Stimulated activated naive CD8-positive, alpha-beta T cell treated with anti-CD3 and anti-CD28 coated beads, Interleukin-15, Interleukin-2, amounts not matched to agents 100 U/mL and 50 U/mL, for 24 hours (primary cell): ENCODE measurements around the gene MMP28.

Experiments used
- ATAC-seq: fragments of 150-1000 bp; cut with Tn5 transposase; one replicate; pipeline ENCODE4 v1.10.0; 2021
- DNase-seq: peaks from one replicate; pipeline ENCODE4 v3.0.0; 2021

MMP28 gene

DNA sequence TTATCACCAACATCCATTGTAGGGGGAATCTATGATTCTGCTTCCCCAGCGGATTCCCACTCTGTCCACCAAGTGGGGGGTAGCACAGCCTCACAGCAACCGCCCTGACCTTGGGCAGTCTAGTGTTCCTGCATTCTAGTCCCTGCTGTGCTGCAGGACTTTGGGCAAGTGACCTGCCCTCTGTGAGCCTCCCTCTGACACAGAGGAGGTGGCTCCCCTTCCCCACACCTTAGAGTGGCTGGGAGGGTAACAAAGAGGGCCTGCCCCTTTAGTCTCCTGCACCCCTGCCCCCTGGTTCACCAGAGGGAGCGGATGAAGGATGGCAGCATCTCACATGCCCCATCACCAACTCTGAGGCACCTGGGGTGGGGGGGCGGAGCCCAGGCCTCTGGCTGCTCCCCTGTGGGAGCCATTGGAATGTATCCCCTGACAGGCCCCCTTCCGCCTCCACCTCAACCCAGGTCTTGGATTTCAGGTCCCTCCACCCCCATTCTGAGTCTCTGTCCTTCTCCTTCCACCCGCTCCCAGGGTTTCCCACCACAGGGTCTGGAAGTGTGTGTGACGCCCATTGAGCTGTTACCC, 52.5 kb downstream of the MMP28 start:
- DNase-seq (no peak), ATAC-seq (no peak)

DNA sequence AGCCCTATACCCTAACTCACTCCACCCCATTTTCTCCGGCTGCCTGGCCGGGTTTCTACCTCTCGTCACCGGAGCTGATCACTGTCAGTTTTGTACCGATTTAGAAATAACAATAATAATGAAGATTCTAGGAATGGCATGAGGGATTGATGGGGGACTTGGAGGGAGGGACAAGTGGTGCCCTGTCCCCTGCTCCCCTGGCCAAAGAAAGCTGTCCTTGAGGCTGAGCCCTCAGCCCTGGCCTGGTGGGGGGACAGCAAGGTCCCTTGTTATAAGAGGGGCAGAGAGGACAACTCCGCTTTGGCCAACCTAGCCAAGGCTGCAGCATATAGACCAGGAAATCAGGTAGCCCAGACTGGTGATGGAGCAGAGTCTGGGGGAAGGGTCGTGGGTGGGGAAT, 52.9 kb downstream of the MMP28 start:
- DNase-seq = no peak
- ATAC-seq = no peak

DNA sequence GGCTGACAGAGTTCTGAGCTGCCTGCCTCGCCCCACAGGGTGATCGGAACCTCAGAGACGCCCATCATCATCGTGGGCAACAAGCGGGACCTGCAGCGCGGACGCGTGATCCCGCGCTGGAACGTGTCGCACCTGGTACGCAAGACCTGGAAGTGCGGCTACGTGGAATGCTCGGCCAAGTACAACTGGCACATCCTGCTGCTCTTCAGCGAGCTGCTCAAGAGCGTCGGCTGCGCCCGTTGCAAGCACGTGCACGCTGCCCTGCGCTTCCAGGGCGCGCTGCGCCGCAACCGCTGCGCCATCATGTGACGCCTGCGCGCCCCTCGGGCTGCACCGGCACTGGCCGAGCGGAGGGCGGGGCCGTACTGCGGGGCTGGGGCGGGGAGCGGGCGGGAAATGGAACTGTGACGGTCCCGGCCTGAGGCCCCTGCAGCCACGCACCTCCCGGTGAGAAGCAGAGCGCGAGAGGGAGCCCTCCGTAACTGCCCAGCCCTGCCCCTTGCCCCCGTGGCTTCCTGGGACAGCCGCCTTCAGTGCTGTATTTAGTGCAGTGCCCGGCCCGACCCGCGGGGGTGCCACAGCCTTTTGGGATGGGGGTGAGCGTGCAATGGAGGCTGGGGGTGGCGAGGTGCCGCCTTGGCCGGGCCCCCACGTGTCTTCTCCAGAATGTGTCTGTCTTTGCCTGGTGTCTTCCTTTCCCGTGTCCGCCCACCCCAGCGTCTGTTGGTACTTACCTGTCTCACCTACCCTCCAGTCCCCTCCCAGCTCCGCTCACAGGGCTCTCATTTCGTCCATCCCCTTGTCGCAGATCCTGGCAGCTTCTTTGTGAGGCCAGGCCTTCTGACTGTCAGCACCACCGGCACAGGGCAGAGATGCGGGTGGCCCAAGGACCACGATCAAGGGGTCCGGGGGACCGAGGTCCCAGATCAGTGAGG, 54.2 kb downstream of the MMP28 start:
- peak; percentile 24 for ATAC-seq
- DNase-seq = peak; percentile 32

DNA sequence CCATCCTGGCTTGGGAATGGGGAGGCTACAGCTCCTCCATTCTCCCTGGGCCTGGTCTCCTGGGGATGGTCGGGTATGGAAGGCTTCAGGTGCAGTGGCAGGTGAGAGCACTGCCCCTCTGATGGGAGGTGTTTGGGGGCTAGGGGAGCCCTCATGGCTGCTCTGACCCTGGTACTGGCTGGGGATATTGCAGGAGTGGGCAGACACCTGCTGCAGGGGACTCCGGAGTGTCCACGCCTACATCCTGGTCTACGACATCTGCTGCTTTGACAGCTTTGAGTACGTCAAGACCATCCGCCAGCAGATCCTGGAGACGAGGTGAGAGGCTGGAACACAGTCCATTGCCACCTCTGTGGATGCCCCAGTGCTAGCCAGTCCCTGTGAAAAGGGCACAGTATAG, 55.2 kb downstream of the MMP28 start:
- ATAC-seq = no peak
- no peak for DNase-seq

DNA sequence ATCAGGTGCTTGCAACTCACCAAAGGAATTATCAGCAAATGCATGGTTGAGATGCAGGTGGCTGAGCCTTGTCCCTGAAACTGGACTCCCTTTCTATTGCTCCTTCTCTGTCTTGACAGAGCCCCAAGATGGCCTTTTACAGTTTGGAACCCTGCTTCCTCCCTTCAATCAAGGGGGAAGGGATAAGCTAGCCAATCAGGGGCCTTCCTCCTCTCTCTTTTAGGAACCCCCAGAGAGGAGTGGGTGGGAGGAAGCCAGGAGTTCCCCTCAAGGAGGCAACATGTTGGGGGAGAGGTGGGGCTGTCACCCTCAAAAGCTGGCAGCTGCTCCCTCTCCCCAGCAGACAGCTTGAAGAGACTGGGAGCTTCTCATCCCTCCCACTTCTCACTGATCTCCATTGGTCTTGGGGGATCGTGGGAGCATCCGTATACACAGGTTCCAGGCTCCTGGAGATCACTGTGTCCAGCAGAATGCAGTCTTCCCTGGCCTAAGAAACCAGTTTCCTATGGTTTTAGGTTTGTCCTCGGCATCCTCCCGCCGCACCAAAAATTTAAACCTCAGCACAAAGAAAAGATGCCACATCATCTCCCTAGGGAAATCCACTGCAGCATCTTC, 56.8 kb downstream of the MMP28 start:
- ATAC-seq = no peak
- no peak for DNase-seq

DNA sequence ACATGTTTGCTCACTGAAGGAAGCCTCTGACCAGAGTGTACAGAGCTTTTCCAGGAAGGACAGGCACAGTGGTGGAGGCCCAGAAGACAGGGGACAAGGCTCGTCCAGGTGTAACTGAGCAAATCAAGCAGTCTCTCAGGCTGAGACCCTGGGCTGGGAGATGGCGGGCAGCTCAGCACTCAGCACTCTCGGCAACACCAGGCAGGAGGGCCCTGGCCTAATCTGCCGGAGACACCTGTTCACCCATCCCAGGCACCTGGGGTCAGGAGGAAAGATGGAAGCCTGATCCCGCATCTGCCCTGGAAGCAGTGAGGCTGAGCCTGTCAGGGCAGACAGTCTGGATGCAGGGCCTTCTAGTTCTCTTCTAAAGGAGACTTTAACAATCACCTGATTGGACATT, 59.2 kb downstream of the MMP28 start:
- ATAC-seq = no peak
- no peak for DNase-seq

DNA sequence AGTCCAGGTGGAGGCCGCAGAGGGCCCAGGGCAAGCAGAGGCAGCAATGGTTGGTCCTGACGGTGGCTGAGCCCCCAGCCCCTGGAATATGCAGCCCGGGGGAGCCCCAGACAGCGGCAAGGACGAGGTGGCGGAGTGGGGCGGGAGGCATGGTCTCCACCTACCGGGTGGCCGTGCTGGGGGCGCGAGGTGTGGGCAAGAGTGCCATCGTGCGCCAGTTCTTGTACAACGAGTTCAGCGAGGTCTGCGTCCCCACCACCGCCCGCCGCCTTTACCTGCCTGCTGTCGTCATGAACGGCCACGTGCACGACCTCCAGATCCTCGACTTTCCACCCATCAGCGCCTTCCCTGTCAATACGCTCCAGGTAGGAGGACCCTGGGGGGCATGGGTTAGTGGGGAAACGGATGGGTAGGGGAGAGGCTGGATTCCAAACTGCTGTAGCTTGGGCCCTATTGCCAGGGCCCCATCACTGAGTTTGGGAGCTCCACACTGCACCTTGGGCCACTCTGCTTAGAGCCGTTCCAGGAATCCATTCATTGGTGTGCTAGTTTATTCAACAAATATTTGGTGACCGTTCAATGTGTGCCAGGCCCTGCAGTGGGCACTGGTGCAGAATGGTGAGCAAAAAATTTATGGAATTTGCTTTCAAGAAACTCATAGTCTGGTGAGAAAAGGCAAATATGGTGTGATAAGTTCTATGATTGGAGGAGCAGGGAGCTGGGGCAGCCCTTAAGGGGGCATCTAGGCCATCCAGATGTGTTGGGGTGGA, 60.2 kb downstream of the MMP28 start:
- ATAC-seq = no peak

DNA sequence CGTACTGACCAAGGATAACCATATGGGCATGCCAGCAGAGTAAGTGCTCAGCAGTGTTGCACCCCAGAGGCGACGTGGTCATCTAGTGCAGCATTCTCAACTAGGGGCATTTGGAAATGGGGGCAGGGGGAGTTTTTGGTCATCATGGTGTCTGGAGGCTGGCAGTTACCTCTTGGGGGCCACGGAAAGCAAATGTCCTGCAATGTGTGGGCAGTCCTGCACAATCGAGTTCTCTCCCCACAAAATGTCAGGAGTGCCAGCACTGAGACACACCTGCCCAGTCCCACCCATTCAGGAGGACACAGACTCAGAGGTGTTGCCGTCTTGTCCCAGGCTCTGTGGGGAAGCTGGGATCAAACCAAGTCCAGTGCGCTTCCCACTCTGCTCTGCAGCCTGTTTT, 61.0 kb downstream of the MMP28 start:
- ATAC-seq (no peak), DNase-seq (no peak)

More for the DNA sequence above, 60.2 kb downstream of the MMP28 start:
- no peak for DNase-seq

DNA sequence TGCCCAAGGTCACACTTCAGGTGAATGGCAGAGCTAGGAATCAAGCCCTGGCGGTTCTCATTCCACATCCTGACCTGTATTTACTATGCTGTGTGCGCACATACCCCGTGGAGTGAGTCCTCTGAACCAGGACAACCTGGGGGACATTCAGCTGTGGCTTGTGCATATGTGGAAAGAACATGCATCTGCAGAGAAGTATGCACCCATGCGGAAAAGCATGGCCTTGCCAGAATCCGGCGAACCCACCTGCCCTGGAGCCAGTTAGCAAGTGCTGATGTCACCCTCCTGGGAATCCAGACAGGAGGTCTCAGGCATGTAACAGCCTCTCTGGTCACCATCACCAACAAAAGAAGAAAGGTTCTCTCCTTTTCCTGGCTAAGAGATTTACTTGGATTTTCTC, 62.1 kb downstream of the MMP28 start:
- ATAC-seq (no peak), DNase-seq (no peak)

DNA sequence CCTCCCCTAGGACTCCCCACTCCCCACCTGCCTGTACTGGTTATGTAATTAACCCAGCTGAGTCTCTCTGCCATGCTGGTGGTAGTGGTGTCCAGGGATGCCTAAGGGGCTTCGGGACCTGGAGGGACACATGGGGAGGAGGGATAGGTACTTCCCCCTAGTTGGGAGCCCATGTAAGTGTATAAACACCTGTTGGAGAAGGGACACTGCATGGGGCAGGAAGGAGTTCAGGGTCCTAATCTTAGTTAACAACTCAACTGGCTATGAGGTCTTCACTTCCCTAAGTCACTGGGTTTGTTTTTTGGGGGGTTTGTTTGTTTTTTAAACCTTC, 62.7 kb downstream of the MMP28 start:
- ATAC-seq (no peak), DNase-seq (no peak)

DNA sequence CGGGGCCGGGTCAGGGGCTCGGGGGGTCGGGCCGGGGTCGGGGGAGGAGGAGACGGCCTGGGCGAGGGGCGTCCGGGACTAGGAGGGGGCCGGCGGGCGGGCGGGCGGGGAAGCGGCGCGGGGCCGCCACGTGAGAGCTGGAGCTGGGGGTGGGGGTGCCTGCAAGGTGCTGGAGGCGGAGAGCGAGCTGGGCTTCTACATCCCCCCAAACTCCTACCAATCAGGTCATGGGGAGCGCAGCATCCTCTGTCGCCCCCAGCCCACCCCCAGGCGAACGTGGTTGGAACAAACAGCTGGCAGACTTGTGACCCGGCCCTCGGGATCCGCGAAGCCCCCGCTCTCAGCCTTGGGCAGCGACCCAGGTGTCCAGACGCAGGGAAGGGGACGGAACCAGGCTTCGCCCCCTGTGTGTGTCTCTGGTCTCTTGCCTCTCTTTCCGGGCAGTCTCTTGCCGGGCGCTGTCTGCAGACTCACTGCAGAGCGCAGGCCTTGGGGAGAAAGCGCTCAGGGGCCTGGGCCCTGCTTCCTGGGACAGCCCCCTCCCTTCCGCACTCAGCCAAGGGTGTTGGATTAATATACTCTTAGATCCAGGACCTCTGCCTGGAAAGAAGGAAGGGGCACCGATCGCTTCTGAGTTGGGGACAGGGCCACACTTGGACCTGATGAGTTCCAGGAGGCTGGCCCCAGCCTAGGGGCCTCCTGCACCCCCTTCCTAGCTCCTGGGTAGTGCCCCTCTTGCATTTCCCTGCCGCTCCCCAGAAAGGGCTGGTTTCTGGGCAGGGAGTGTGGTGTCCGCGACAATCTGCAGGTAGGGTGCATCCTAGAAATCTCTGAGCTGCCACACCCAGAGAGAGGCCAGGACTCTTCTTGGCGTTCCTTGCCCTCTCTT, 63.3 kb downstream of the MMP28 start:
- DNase-seq (no peak), ATAC-seq (no peak)

DNA sequence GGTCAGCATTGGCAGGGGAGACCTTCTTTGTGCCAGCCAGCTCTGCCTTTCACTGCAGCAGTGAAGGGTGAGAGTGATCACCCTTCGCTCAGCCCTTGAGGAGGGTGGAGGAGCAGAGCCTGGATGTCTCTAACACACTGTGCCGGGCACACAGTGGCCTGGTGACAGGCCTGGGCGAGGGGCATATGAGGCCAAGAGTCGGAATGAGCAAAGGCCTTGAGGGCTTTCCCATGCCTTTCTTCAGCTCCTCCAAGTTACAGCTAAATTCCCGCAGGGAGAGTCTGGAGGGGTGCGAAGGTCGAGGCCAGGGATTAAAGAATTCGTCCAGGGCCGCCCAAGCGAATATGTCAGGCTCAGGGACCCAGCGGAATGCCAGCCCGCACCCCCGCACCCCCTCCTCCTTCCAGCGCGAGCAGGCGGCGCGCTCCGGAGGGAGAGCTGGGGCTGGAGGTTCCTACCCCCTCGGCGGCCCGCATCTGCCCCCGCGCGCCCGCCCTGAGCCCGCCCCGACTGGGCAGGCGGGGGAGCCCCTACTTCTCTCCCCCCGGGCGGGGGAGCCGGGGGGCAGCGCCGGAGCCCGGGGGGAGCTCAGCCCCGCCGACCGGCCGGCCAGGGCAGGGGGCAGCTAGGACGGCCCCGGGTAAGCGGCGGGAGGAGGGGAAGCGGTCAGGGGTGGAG, 64.1 kb downstream of the MMP28 start, which contains the start of gene RASL10B:
TSS of gene RASL10B (plus strand) at position 401 of the 678 bp plus-strand sequence. CDS start 3,546 bp downstream, outside the sequence.
- DNase-seq = peak; percentile 69
- peak; percentile 74 for ATAC-seq

DNA sequence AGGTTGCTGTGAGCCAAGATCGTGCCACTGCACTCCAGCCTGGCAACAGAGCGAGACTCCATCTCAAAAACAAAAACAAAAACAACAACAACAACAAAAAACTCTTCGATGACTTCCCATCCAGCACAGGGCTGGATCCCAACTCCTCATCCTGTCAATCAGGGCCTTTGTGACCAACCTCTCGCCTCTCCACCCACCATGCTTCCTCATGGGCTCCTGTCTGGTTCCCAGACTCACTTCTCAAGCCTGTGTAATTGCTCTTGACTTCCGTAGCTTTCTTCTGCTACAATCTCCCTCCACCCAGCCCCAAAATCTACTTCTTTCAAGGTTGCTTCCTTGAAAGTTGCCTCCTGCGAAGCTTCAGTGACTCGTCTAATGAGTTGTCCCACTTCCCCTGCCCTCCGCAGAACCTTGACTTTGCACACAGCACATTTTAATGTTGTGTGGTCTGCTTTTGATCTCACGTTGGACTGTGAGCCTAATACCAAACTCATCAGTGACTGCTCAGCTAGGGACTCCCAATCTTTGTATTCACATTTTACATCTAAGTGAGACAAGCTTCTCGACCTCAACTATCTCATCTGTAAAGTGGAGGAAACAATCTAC, 64.9 kb downstream of the MMP28 start:
- no peak for ATAC-seq

DNA sequence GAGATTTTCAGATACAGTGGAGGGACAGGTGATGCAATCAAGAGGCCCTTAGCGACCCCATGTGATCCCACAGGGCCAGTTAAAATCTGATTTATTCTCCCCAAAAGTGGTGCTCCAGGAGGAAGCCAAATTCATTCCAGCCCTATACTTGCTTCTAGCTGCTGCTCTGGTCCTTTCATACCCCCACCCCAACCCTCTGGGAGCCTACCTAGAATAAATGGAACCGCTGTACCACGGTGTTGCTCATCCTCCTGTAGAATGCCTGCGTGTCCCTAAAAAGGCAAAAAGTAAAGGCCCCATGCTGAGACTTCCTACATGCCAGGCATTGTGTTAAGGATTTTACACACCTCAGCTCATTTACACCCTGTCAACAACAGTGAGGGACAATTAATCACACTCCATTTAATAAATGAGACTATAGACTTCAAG, 66.0 kb downstream of the MMP28 start:
- DNase-seq (no peak), ATAC-seq (no peak)

More for the DNA sequence above, 64.9 kb downstream of the MMP28 start:
- no peak for DNase-seq

DNA sequence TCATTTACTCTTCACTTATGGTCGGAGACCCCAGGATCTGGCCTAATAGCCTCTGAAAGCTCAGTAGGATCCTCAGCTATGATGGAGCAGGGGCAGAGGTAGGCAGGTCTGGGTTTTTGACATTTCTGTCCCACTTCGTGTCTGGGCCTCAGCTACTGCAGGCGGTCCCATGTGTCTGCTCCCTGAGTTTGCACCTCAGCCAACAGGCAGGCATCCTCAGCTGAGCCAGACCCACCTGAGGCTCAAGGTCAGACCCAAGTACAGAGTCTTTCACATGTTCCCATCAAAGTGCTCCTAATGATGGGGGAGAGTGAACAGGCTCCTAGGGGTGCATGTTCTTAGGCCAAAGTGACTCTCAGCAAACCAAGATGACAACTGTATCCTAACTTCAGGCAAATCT, 66.9 kb downstream of the MMP28 start:
- DNase-seq (no peak), ATAC-seq (no peak)

DNA sequence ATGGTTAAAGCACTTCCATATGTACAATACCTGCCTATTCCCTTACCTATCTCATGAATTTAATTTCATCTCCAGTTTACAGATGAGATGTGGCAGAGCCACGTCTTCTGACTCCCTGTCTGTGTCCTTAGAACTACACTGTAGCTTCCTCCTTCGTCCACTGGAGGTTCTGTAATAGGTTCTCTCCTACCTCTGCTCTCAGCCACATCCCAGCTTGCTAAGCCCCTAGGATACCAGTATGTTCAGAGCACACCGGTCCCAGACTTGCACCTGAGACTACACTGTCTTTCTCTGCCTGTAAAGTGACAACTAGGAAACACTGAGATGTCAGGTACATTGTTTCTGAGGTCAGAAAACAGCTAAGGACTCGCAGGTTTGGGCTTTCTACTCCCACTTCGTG, 67.8 kb downstream of the MMP28 start:
- ATAC-seq = no peak
- no peak for DNase-seq

DNA sequence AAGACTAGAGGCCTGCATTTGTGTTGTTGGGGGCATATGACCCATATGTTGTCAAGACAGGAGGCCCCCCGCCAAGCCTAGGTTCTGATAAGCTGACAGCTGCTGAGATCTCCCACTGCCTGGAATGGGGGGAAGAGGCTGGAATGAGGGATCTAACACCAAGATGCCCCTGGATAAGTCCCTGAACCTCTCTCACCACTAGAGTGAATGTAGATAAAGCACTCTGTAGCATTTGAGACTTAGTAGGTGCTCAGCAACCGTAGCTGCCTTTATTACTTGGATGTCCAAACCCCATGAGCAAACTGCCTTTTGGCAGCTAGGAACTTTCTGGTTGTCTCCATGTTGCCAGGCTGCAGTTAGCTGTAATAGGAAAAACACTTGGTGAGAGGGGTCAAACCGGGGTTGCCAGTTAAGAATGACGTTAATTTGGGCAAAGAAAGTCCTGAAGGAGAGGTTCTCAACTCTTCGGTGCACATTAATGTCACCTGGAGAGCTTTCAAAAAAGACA, 68.4 kb downstream of the MMP28 start:
- ATAC-seq (no peak), DNase-seq (no peak)

DNA sequence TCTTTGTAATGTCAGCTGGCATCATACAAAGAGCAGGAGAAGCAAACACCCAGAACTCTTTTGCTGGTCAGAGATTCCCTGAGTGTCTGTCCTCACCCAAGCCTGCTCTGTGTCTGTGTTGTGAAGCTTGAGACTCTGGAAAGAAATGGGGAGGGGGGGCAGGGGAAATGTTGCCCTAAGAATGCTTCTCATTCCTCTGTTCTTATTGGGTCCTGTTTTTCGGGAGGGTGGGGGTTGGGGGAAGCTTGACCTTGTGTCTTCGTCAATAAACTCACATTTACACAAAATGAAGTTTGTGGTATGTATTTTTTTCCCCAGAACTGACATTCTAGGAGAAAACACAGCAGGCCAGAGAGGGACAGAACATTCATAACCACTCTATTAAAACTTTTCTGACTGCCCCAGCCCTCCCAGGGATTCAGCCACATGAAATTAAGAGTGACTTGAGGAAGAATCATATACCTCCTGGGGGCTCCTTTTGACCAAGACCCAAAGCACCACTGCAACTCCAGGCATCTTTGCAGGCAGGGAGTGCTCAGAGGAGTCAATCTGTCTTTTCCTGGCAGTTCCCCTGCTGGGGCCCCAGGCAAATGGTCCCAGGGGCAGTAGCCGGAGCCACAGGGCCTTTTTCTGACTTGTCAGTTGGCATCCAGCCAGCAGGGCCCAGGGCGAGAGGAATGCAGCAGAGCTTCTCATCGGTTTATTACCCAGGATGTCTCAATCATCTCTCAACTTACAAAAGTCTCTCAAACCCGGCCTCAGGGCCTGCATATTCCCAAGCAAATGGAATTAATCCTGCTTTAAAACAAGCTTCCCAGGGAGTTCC, 69.1 kb downstream of the MMP28 start:
- DNase-seq (no peak), ATAC-seq (no peak)

DNA sequence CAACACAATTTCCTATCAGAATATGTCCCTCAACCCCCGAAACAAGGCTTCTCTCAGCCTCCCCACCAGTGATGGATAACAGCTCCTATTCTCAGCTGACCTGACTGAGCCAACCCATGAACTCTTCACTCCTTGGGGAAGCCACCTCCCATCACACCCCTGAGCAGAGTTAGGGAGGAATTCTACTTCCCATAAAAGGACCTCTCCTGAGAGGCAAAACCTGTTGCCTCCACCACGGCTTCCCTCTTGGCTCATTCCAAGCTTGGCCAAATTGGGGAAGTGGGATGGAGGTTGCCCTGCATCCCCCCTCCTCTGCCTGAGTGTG, 69.7 kb downstream of the MMP28 start:
- ATAC-seq = no peak
- no peak for DNase-seq
